IPS-15b (cell line): Measurements from ENCODE around the gene FAM168A.

Experiments used
- H3K27me3 ChIP-seq: one replicate; pipeline ENCODE4 v1.6.1; 2013; ENCODE audit warnings: low read length; ENCODE audit not compliant: control insufficient read depth, insufficient read depth
- H3K36me3 ChIP-seq: one replicate; pipeline ENCODE4 v1.6.1; 2013; ENCODE audit warnings: low read length; ENCODE audit not compliant: control insufficient read depth, insufficient read depth
- H3K4me1 ChIP-seq: one replicate; pipeline ENCODE4 v1.6.1; 2013; ENCODE audit warnings: mild to moderate bottlenecking, low read length; ENCODE audit not compliant: control insufficient read depth, insufficient read depth
- H3K4me3 ChIP-seq: one replicate; pipeline ENCODE4 v1.5.1; 2013; ENCODE audit warnings: low read depth, low read length
- H3K9ac ChIP-seq: one replicate; pipeline ENCODE4 v1.6.1; 2013; ENCODE audit warnings: low read depth, mild to moderate bottlenecking, low read length
- H3K9me3 ChIP-seq: one replicate; pipeline ENCODE4 v1.6.1; 2013; ENCODE audit warnings: mild to moderate bottlenecking, low read length; ENCODE audit not compliant: control insufficient read depth, insufficient read depth

Gene FAM168A

GRCh38 chr11:73509188-73509587 lies 88.7 kb downstream of the FAM168A start:
- H3K9ac ChIP-seq, result no peak overlapping the region
- H3K27me3 ChIP-seq, result no peaks in the 10 kb centered on the region
- H3K9me3 ChIP-seq, result no peaks in the 10 kb centered on the region
- H3K36me3 ChIP-seq, result no peaks in the 10 kb centered on the region
- H3K4me3 ChIP-seq, result no peak overlapping the region
- H3K4me1 ChIP-seq, result no peaks in the 10 kb centered on the region

- Histone ChIP-seq H3K9ac (no peak overlapping the region), H3K36me3 (no peaks in the 10 kb centered on the region), H3K4me1 (no peaks in the 10 kb centered on the region), H3K9me3 (no peaks in the 10 kb centered on the region), H3K4me3 (no peak overlapping the region), H3K27me3 (no peaks in the 10 kb centered on the region)
Measured at GRCh38 chr11:73508243-73509176, 89.4 kb downstream of the FAM168A start.

- Histone ChIP-seq H3K36me3 (no peaks in the 10 kb centered on the region), H3K4me1 (no peaks in the 10 kb centered on the region), H3K9me3 (no peaks in the 10 kb centered on the region), H3K27me3 (no peaks in the 10 kb centered on the region), H3K4me3 (no peak overlapping the region), H3K9ac (no peak overlapping the region)
Measured at GRCh38 chr11:73507086-73507485, 90.8 kb downstream of the FAM168A start.

- no peaks in the 10 kb centered on the region for H3K4me1 ChIP-seq
- H3K36me3 ChIP-seq, result no peaks in the 10 kb centered on the region
- H3K9ac ChIP-seq, result no peak overlapping the region
- no peak overlapping the region for H3K4me3 ChIP-seq
- H3K27me3 ChIP-seq, result no peaks in the 10 kb centered on the region
- no peaks in the 10 kb centered on the region for H3K9me3 ChIP-seq
Measured at GRCh38 chr11:73506038-73506437, 91.9 kb downstream of the FAM168A start.

- Histone ChIP-seq H3K9me3 (no peaks in the 10 kb centered on the region), H3K36me3 (no peaks in the 10 kb centered on the region)
Measured at GRCh38 chr11:73498343-73498742, 99.6 kb downstream of the FAM168A start.

GRCh38 chr11:73496134-73496533 lies 101.8 kb downstream of the FAM168A start:
- Histone ChIP-seq H3K9ac (no peak overlapping the region), H3K4me3 (no peak overlapping the region), H3K27me3 (no peaks in the 10 kb centered on the region), H3K36me3 (no peaks in the 10 kb centered on the region), H3K4me1 (no peaks in the 10 kb centered on the region), H3K9me3 (no peaks in the 10 kb centered on the region)

More at GRCh38 chr11:73498343-73498742, 99.6 kb downstream of the FAM168A start:
- Histone ChIP-seq H3K9ac (no peak overlapping the region), H3K27me3 (no peaks in the 10 kb centered on the region), H3K4me1 (no peaks in the 10 kb centered on the region), H3K4me3 (no peak overlapping the region)

GRCh38 chr11:73495731-73496130 lies 102.2 kb downstream of the FAM168A start:
- Histone ChIP-seq H3K9ac (no peak overlapping the region), H3K4me3 (no peak overlapping the region), H3K9me3 (no peaks in the 10 kb centered on the region), H3K4me1 (no peaks in the 10 kb centered on the region), H3K36me3 (no peaks in the 10 kb centered on the region), H3K27me3 (no peaks in the 10 kb centered on the region)

GRCh38 chr11:73493956-73494598 lies 103.8 kb downstream of the FAM168A start:
- Histone ChIP-seq H3K27me3 (no peaks in the 10 kb centered on the region), H3K9me3 (no peaks in the 10 kb centered on the region), H3K36me3 (no peaks in the 10 kb centered on the region), H3K4me1 (no peaks in the 10 kb centered on the region), H3K4me3 (no peak overlapping the region), H3K9ac (no peak overlapping the region)

GRCh38 chr11:73481626-73482025 lies 116.3 kb downstream of the FAM168A start:
- H3K27me3 ChIP-seq, result no peaks in the 10 kb centered on the region
- no peaks in the 10 kb centered on the region for H3K9me3 ChIP-seq
- H3K4me1 ChIP-seq, result no peaks in the 10 kb centered on the region
- no peak overlapping the region for H3K9ac ChIP-seq
- no peaks in the 10 kb centered on the region for H3K36me3 ChIP-seq
- H3K4me3 ChIP-seq, result no peak overlapping the region

- peaks cover 5% of the 10 kb centered on the region for H3K4me1 ChIP-seq
- H3K9me3 ChIP-seq, result no peaks in the 10 kb centered on the region
- no peaks in the 10 kb centered on the region for H3K27me3 ChIP-seq
- H3K9ac ChIP-seq, result no peak overlapping the region
- H3K36me3 ChIP-seq, result no peaks in the 10 kb centered on the region
- no peak overlapping the region for H3K4me3 ChIP-seq
Measured at GRCh38 chr11:73480677-73481076, 117.2 kb downstream of the FAM168A start.

GRCh38 chr11:73478737-73479347 lies 119.1 kb downstream of the FAM168A start:
- no peaks in the 10 kb centered on the region for H3K27me3 ChIP-seq
- H3K9ac ChIP-seq, result no peak overlapping the region
- H3K9me3 ChIP-seq, result no peaks in the 10 kb centered on the region
- peaks cover 6% of the 10 kb centered on the region for H3K4me1 ChIP-seq
- no peaks in the 10 kb centered on the region for H3K36me3 ChIP-seq
- no peak overlapping the region for H3K4me3 ChIP-seq
